PC-3 (cell line): ENCODE data around the gene PRELID2.

ENCODE experiments used
- CTCF ChIP-seq: fragments of 300-600 bp; sonication (generic); conservative IDR thresholded peaks from 2 replicates; pipeline ENCODE4 v1.5.1; 2017; ENCODE audit warnings: antibody characterized with exemption, low read depth, mild to moderate bottlenecking, low read length
- EZH2 ChIP-seq: fragments of 300-600 bp; sonication (generic); IDR thresholded peaks from one replicate; pipeline ENCODE4 v1.6.1; 2017; ENCODE audit warnings: antibody characterized with exemption, mild to moderate bottlenecking, low read length; ENCODE audit not compliant: unreplicated experiment
- EZH2phosphoT487 ChIP-seq: fragments of 300-600 bp; sonication (generic); IDR thresholded peaks from 2 replicates; pipeline ENCODE4 v1.6.1; 2018; ENCODE audit warnings: mild to moderate bottlenecking, antibody characterized with exemption, low read length, borderline replicate concordance

- no peak for TF ChIP-seq CTCF
- no peak for TF ChIP-seq EZH2
- no peak for TF ChIP-seq EZH2phosphoT487
Observed at GRCh38 chr5:145752947-145753346, 82.2 kb downstream of the PRELID2 start.
